GM21786 (cell line): Measurements from ENCODE around the gene PTPN21.
"Not testable (repeated sequence)": the region's sequence is repeated elsewhere in the genome, so short reads cannot be mapped to it uniquely, and the experiment has no call there.

ENCODE experiments used
- ATAC-seq: cut with Tn5 transposase; IDR thresholded peaks from one replicate; pipeline ENCODE4 v1.9.1; 2021; ENCODE audit not compliant: unreplicated experiment

The PTPN21 gene

DNA sequence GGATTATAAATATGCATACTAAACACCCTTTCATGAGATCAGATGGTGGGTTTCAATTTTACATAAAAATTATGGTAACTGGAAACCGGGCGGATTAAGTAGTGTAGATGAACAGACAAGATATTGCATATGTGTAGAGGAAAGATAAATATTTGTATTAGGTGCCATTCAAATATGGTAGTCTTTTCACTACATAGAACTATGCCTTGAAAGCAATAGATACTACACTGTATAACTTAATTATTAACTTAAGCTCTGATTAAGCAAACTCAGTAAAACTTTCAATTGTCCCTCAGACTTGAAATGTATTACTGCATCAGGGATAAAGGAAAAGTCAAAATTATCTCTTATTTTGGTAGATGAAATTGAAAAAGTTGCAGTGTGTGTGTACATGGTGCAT is 1.9 kb downstream of the PTPN21 start:
- no peak for ATAC-seq

DNA sequence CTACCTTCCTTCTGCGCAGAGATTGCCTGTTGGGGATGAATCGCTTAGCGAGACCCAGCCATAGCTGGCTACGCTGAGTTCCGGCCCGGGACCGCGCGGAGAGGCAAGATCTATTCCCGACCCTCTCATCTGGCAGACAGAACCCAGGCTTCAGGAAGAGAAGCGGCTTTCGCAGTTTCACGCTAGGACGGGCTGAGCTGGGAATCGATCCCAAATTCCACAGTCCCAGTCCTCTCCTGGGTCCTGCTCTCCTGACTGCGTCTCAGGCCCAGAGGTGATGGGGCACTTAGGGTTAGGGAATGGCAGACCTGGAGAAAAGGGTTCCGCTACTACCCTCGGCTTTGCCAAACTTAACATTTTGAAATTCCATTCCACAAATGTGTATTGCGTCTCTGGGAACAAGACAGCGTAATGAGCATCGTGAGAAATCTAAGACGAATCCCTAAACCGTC is 2.8 kb downstream of the PTPN21 start:
- ATAC-seq = no peak

DNA sequence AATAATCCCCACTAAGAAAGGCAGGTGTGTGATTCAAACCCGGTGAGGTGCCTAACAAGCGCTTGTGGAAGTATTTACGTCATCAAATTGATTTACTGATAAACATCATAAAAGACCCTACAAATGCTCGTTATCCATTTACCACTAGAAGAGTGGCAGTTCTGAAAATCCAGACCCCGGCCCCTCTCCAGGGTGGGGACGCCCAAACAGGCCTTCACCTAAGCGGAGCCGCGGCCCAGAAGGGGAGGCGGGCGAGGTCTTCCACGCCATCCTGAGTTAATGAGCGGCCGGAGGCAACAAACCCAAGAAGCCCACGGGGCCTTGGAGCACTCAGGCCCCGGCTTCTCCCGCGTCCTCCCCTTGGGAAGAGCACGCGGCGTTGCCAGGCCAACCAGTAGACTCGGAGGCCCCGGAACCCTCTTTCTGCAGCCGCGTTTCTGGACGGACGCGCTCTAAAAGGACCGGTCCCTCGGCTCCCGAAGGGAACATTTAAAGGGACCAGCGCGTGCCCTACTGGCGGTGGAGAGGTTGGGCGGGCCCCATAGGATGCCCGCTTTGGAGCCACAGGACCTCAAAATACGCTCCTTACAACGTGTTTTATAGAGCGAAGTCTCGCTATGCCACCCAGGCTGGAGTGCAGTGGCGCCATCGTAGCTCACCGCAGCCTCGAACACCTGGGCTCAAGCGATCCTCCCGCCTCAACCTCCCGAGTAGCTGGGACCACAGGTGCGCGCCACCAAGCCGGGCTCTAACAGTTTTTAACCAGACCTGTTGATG is 3.5 kb downstream of the PTPN21 start:
- ATAC-seq = no peak

DNA sequence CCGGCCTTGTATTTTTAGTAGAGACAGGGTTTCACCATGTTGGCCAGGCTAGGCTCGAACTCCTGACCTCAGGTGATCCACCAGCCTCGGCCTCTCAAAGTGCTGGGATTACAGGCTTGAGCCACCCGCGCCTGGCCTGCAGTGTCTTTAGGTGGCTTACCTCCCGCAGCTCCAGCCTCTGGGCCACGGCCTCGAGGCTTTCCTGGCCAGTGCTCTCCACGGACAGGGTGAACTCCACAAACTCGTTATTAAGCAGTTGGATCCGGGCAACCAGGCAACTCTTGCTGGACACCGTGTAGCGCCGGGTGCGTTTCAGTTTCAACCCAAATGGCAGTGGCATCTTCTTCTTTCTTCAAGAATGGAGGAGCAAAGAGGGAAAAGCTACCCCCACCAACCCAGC is 4.7 kb downstream of the PTPN21 start:
- ATAC-seq = no peak

DNA sequence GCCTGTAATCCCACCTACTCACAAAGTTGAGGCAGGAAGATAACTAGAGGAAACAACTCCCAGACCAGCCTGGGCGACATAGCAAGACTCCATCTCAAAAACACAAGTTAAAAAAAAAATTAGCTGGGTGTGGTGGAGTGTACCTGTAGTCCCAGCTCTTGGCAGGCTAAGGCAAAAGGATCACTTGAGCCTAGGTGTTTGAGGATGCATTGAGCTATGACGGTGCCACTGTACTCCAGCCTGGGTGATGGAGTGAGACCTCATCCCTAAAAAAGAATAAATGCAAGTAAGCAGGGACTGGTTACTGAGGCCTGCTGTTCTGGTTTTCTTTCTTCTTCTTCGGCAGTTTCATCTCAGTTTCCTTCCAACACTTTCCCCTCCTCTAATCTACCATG is 7.4 kb downstream of the PTPN21 start:
- ATAC-seq = no peak

DNA sequence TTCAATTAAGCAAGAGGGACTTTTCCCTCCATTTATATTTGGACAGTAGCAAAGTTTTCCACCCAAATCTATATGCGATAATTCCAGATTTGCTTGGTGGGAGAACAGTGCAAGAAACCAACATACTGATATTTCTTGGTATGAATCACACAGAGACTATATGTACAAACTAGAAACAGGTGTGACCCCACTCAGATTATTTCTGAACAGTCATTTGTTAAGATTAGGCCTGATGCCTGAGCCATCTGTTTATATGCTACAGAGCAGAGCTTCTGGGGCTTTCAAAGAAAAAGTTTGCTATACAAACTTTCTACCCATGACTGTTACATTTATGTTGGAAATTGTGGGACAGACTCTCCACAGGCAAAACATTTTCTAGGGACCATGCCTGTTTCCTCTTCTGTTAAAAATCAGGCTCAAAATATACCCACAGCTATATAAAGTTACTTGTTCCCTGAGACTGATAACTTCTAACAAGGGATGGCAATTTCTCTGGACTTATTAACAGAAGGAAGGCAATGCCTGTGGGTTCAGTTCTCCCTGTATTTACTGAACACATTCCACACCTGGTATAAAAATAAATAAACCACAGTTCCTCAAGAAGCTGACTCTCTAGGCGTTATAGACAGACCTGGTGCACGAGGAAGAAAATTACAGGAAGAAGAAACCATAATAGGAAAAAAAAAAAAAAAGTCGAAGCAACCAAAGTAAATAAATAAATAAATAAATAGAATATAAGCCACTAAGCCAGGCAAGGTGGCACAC is 8.0 kb downstream of the PTPN21 start:
- no peak for ATAC-seq

DNA sequence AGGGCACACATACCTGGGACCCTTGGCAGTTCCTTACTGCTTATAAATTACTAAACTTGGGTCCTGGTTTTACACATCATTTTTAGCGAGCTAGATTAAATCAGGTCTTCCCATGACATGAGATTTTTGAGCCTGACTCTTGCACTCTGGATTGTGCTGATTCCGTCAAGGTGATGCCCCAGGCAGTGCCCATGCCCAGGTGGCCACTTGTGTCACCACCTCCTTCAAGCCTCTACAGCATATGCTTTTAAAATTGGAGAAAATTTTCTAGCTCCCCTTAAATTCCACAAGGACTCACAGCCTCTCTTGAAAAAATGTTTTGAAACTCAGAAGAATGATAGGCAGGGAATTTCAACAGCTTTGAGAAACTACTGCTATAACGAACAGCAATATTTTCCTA is 9.6 kb downstream of the PTPN21 start:
- no peak for ATAC-seq

DNA sequence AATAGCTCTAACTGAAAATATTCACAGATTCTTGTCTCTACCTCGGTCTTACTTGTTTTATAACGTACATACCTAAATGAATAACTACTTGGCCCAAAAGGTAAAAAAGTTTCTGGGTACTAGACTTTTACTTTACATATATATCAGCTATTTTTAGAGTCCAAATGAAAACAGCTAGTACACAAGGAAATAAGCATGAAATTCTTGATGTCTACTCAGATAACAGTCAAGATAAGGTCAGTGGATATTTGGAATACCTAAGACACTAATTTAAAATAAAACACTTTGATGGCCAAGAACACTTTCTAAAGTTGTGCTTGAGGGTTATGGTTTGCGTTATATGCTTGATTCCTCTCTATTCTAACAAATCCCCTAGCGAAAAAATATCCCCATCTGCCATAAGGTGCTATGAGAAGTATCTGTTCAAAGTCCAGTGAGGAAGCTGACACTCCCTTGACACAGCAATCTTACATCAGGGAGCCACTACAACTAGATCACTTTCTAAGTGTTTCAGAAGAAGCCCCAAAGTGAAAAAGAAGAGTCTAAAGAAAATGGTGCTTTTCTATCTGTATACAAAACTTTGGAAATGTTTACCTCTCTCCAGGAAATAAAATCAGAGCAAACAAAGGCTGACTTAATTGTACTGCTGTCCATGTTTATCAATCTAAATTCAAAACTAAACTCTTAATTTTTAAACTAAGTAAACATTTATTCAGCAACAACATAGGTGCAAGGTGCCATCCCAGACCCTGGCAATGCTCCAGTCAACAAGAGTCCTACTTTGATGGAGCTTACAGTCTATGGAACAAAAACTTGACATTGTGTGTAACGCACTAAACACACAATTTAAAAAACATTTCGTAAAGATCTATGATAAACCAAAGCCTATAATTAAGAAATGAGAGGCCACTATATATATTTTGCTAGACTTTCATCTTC is 11.7 kb downstream of the PTPN21 start:
- no peak for ATAC-seq

DNA sequence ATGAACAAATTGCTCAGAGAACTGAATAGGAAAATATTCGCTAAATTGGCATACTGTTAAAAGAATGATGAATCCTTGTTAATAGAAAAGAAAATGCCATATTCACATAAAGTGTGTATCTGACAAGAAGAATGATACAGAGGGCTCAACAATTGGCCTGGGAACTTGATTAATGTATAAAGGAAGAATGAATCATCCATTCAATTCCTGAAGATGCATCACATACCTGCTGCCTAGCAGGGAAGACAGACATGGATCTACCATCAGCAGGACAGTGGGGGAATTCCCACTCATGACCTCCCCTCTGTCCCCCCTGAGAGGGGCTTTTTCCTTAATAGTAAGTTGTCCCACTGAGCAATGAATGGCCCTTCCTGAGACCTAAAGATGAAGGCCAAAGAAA is 13.5 kb downstream of the PTPN21 start:
- no peak for ATAC-seq

DNA sequence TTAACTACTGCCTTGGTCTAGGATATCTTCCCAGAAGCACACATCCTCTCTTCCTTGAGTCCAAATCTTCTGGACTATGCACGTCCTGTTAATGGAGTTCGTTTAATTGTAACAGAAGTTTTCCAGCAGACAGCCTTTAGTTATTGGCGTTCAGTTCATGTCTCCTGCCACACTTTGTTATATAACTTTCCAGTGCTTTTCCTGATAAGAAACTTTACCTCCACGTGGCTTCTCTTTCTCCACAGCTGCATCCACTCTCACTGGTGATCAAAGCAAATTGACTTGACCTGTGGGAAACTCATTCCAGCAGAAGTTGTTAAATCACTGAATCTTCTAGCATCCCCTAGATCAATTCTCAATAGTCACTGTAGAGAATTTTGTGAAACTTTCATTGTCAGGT is 19.0 kb downstream of the PTPN21 start:
- ATAC-seq = no peak

DNA sequence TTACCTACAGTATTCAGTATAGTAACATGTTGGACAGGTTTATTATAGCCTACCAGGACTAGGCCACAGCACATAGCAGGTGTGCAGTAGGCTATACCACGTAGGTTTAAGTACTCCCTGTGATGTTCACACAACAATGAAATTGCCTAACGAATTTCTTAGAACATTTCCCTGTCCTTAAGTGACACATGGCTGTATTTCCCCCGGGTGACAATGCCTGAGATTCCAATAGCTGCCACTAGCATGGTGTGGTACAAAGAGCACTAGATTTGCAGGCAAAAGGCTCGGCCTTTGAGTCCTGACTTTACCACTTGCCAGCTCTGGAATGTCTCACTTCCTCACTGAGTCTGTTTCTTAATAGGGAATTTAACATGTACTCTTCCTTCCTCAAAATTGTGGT is 19.7 kb downstream of the PTPN21 start:
- no peak for ATAC-seq

DNA sequence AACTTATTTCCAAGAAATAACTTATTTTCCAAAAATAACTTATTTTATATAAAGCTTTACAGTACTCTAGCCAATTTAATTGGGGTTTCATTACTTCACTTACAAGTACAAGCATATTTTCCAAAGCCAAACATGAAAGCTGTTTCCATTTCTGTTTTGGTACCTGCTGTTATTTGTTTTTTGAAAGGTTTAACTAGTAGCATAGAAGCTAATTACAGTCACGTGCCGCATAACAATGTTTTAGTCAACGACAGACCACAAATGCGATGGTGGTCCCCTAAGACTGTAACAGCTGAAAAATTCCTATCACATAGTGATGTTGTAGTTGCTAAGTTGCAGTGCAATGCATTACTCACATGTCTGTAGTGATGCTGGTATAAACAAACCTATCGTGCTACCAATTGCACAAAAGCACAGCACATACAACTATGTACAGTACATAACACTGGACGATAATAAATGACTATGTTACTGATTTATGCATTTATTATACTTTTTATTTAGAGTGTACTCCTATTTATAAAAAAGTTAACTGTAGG is 21.7 kb downstream of the PTPN21 start:
- ATAC-seq = no peak

DNA sequence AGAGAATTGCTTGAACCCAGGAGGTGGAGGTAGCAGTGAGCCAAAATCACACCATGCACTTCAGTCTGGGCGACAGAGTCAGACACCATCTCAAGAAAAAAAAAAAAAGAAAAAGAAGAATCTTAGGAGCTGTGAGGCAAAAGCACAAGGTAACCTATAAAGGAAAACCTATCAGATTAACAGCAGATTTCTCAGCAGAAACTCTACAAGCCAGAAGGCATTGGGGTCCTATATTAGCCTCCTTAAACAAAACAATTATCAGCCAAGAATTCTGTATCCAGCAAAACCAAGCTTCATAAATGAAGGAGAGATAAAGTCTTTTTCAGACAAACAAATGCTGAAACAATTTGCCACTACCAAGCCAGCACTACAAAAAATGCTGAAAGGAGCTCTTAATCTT is 24.9 kb downstream of the PTPN21 start:
- ATAC-seq = not testable (repeated sequence)

DNA sequence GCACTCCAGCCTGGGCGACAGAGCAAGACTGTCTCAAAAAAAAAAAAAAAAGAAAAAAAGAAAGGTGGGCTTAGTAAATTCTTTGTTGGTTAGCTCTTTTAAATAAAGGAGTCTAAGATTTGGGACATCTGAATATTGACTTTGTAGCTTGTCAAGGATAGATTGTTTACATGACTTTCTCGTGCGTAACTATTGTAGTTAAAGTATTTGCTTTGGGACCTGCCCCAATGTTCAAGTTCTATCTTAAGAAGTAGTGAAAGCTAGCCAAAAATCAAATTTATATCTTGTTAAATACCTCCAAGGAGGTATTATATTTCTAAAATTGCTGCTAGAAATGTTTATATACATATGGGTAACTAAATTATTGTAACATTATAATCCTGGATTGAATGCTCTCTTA is 32.4 kb downstream of the PTPN21 start:
- no peak for ATAC-seq

DNA sequence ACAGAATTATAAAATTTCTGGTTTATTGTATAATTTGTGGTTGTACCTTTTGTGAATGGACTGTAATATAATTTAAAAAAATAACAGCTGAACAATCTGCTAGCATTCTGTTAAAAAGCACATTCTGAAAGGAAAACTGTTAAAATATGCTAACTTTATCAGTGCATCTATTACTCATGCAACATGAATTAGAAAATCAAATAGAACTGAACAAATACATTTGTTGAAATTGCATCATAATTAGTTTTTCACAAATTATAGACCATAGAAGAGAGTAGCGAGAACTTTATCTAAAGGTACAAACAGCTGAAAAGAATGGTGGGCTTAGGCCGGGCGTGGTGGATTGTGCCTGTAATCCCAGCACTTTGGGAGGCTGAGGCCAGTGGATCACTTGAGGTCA is 33.0 kb downstream of the PTPN21 start:
- no peak for ATAC-seq

DNA sequence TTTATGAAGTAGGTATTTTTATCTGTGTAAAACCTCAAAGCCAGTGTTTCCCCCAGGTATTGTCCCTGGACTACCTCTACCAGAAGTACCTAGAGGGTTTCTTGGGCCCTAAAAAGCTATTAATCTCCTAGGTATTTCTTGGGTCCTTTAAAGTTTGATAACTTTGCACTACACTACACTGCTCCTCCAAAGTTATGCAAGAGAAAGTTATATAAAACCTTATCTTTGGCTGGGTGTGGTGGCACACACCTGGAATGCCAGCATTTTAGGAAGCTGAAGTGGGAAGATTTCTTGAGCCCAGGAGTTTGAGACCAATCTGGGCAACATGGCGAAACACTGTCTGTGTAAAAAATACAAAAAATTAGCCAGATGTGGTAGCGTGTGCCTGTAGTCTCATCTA is 34.9 kb downstream of the PTPN21 start:
- ATAC-seq = no peak

DNA sequence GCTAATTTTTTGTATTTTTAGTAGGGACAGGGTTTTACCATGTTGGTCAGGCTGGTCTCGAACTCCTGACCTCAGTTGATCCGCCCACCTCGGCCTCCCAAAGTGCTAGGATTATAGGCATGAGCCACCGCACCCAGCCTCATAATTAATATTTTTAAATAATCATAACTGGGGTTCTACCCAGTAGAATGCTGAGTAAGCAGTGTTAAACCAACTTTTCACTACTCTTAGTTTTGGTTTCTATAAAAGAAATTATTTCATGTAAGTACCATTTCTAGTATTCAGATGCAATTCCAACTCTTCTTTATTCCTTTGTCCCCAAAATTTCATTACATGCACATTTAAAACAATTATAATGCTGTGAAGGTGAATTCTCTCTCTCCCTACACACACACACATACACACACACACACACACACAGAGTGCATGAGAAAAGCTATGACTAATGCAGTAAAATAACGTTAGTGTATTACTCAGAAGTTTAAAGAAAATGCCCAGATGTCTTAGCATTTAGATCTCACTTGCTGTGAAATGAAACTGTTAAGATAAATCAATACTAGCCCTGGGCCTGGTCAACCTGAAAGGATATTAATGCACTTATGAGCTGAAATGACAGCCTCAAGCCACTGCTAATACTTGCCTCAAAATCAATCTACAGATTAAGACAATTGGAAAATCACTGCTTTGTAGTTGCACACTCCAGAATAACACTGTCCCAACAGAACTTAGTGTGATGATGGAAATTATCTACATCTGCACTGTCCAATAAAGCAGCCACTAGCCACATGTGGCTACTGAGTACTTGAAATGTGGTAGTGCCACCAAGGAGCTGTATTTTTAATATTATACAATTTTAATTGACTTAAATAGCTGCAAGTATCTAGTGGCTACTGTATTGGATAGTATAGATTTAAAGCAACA is 36.0 kb downstream of the PTPN21 start:
- no peak for ATAC-seq

DNA sequence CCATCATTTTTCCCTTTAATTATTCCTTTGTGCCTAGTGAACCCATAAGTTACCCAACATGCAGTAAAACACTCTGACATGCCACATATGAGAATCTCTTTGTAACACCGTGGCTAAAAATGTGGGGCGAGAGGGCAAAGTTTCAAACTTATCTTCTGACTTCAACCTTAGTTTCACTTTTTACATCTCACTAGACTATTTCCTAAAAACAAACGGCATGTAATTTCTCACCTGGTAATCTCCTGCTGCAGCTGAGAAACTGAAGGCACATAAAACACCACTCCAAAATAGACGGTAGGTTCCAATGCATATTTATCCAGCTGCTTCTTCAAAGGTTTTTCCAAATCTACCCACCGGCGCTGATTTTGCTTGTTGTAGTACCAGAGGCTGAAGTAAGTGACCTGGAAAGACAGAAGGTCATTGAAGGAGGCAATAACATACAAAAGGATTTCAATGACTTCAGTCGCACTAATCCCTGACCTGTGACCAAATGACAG is 37.9 kb downstream of the PTPN21 start:
- ATAC-seq = no peak

DNA sequence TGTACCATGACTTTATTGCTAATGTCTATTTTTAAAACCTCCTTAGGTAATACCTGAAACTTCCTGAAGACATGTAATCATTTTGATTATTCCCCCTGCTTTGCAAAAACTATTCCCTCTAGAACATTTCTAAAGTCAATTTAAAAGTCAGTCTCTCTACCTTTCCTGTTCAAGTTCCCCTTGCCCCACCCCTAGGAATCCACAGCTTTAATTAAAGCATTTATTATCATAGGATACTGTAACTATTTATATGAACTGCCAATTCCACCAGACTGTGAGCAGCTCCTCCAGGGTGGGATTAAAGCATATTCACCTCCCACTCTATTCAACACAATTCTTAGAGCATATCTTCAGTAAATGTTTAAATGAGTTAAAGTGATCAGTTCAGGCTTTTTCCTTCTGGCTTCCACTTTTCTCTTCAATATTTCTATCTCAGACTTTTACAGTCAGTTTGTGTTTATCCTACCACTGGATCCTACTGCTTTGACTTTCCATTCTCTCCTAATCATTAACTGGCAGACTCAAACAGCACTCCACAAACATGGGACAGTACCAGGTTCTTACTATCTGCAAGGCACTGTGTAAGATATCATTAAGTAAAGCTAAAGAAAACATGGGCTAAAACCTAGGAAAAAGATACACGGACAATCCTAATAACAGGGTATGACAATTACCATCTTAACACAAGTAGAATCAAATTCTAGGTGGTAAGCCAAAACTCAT is 39.1 kb downstream of the PTPN21 start:
- ATAC-seq = no peak
